Right lobe of liver (tissue), 6 donors: ENCODE results near the gene LRRC32. TPM values are rescaled to one million over a fixed set of nuclear protein-coding genes. Genes with fewer than 3 reads are reported as not detected.

ENCODE experiments used
- ATAC-seq, 4 donors: fragments of 200-7000 bp; cut with Tn5 transposase; one replicate each; pipeline ENCODE4 v1.9.1; 2020; ENCODE audit warnings: mild to moderate bottlenecking in 4 of 4, moderate library complexity in 4 of 4
- DNase-seq, 3 donors: peaks; one replicate each; pipeline ENCODE4 v3.0.0-alpha.2; 2020
- H3K27ac ChIP-seq, 3 donors: fragments of 200-600 bp; one replicate each; pipeline ENCODE4 v1.8.0; 2022
- H3K27me3 ChIP-seq, 2 donors: fragments of 200-600 bp; one replicate each; pipeline ENCODE4 v1.8.0; 2022
- H3K36me3 ChIP-seq, 4 donors: fragments of 200-600 bp; sonication (generic) in 1 of 4; one replicate each; pipeline versions ENCODE4 v1.5.1 to v1.8.0; 2017 to 2022; ENCODE audit warnings: control low read depth in 1 of 4
- H3K4me1 ChIP-seq, 4 donors: fragments of 200-600 bp; sonication (generic) in 1 of 4; one replicate each; pipeline versions ENCODE4 v1.5.1 to v1.8.0; 2017 to 2022; ENCODE audit warnings: control low read depth in 1 of 4
- H3K4me3 ChIP-seq, 3 donors: fragments of 200-600 bp; one replicate each; pipeline ENCODE4 v1.8.0; 2022
- H3K9me3 ChIP-seq, 4 donors: fragments of 200-600 bp; sonication (generic) in 1 of 4; one replicate each; pipeline versions ENCODE4 v1.5.1 to v1.8.0; 2017 to 2022; ENCODE audit warnings: control low read depth in 1 of 4
- CTCF ChIP-seq, 4 donors: fragments of 200-600 bp in 3 of 4; fragments of 450-650 bp in 1 of 4; IDR thresholded peaks; one replicate each; pipeline versions ENCODE4 v1.5.1 to v1.8.0; 2016 to 2022; ENCODE audit warnings: antibody characterized with exemption in 4 of 4, mild to moderate bottlenecking in 2 of 4
- POLR2A ChIP-seq: fragments of 450-650 bp; IDR thresholded peaks from one replicate; pipeline ENCODE4 v1.6.1; 2017; ENCODE audit warnings: antibody characterized with exemption, mild to moderate bottlenecking
- WGBS: methylation state at CpG from one replicate; pipeline ENCODE4 v1.1.6; 2018; ENCODE audit warnings: low coverage, low lambda C conversion rate; ENCODE audit not compliant: insufficient coverage; ENCODE audit errors: missing lambda C conversion rate; 5-methylcytosine and 5-hydroxymethylcytosine counted together
- intact Hi-C, 2 donors: fragments of 100-400 bp; cut with DNase I; formaldehyde crosslinking; loops; one replicate each; pipeline versions ENCODE4 v1.11.2 to v1.14.1; 2022
- total RNA-seq, 6 experiments: library from RNA; depleted of rRNA in 2 of 6; stranded (reverse); fragments of >200 nt in 2 of 6; fragmentation: NEBNext Ultra II Directional in 3 of 6; extraction: Animal tissue kit (Norgen Biotek cat#: 25700) in 3 of 6; gene quantifications; one replicate each; pipeline versions ENCODE4 v1.1.0 to v1.2.4, GENCODE V29; 2016 to 2023
- donor health status: DM: no; HTN: yes; CAD: no.
- donor health status: DM: no; HTN: no; CAD: no.
- donor health status: DM: no; HTN: no; CAD: no.
- donor health status: DM: no; HTN: yes; CAD: no.
- donor health status: DM: no; HTN: yes; CAD: no.

The LRRC32 gene
- total RNA-seq, 6 experiments from 2014 or later: 7.4 to 19.5 (median 14.5) TPM

GRCh38 chr11:76638270-76639197 lies 32.0 kb downstream of the LRRC32 start:
- no peaks in the 10 kb centered on the region for H3K36me3 ChIP-seq
- ATAC-seq (peak in 1 of 4 donors; percentile 9), DNase-seq (no peak)
- no peaks in the 10 kb centered on the region for H3K27me3 ChIP-seq
- no peak overlapping the region for H3K4me3 ChIP-seq
- no peak overlapping the region for H3K27ac ChIP-seq
- no peaks in the 10 kb centered on the region for H3K9me3 ChIP-seq
- no peak for TF ChIP-seq POLR2A
- TF ChIP-seq CTCF (IDR thresholded peaks at IDR 0.05): no peak
- WGBS: 82% methylated on average over 6 of the region's 11 CpGs
- intact Hi-C loops: no loop called here
- no peaks in the 10 kb centered on the region for H3K4me1 ChIP-seq

- Histone ChIP-seq H3K4me1 (no peaks in the 10 kb centered on the region), H3K27ac (no peak overlapping the region), H3K36me3 (no peaks in the 10 kb centered on the region), H3K9me3 (no peaks in the 10 kb centered on the region), H3K27me3 (no peaks in the 10 kb centered on the region), H3K4me3 (no peak overlapping the region)
- intact Hi-C loops: no loop called here
- ATAC-seq: peak; percentile 65 to 70 (median 68)
- TF ChIP-seq POLR2A (no peak), CTCF (IDR thresholded peaks at IDR 0.05) (no peak)
- 28% methylated on average over 12 of the region's 14 CpGs for whole genome bisulfite sequencing
- DNase-seq: peak; percentile 70 to 78 (median 76)
Observed at GRCh38 chr11:76637491-76638269, 32.9 kb downstream of the LRRC32 start.

GRCh38 chr11:76636826-76637460 lies 33.6 kb downstream of the LRRC32 start:
- H3K4me3 ChIP-seq: no peak overlapping the region
- 73% methylated on average over 2 of the region's 6 CpGs for WGBS
- intact Hi-C loops: no loop called here
- H3K36me3 ChIP-seq: no peaks in the 10 kb centered on the region
- H3K4me1 ChIP-seq: no peaks in the 10 kb centered on the region
- no peak for DNase-seq
- no peaks in the 10 kb centered on the region for H3K27me3 ChIP-seq
- no peak for ATAC-seq
- H3K27ac ChIP-seq: no peak overlapping the region
- no peaks in the 10 kb centered on the region for H3K9me3 ChIP-seq
- TF ChIP-seq POLR2A (no peak), CTCF (IDR thresholded peaks at IDR 0.05) (no peak)

GRCh38 chr11:76635991-76636738 lies 34.4 kb downstream of the LRRC32 start:
- ATAC-seq: no peak
- Histone ChIP-seq H3K36me3 (no peaks in the 10 kb centered on the region), H3K9me3 (no peaks in the 10 kb centered on the region), H3K27me3 (no peaks in the 10 kb centered on the region), H3K27ac (no peak overlapping the region), H3K4me3 (no peak overlapping the region), H3K4me1 (no peaks in the 10 kb centered on the region)
- WGBS: 79% methylated on average over 4 of the region's 7 CpGs
- no peak for DNase-seq
- TF ChIP-seq CTCF (IDR thresholded peaks at IDR 0.05): no peak
- no peak for TF ChIP-seq POLR2A
- intact Hi-C loops: no loop called here
